Activated B cell treated with CpG ODN at 0.5 μM for 24 hours (primary cell): ENCODE data around the gene WDR70. TPM values are rescaled to one million over a fixed set of nuclear protein-coding genes. Genes with fewer than 3 reads are reported as not detected.

Experiments
- ATAC-seq: fragments of 200-7000 bp; cut with Tn5 transposase; one replicate; pipeline ENCODE4 v1.10.0; 2021; ENCODE audit warnings: low read depth, mild to moderate bottlenecking, moderate library complexity
- CTCF ChIA-PET: fragments of 350-600 bp; sonication (Branson Sonifier 250); formaldehyde crosslinking; loops from one replicate; lab custom pipeline; 2021; ENCODE audit warnings: antibody characterized with exemption; lab: Charles Lee
- POLR2A ChIA-PET: fragments of 350-600 bp; sonication (Branson Sonifier 250); formaldehyde crosslinking; loops from one replicate; lab custom pipeline; 2021; ENCODE audit warnings: antibody characterized with exemption; lab: Charles Lee
- DNase-seq: peaks from one replicate; pipeline ENCODE4 v3.0.0; 2022
- H3K27ac Mint-ChIP-seq: one replicate; pipeline ENCODE4 v1.8.0; 2020; ENCODE audit warnings: mixed read lengths
- H3K27me3 Mint-ChIP-seq: one replicate; pipeline ENCODE4 v1.8.0; 2021; ENCODE audit warnings: mixed read lengths
- H3K36me3 Mint-ChIP-seq: one replicate; pipeline ENCODE4 v1.8.0; 2021; ENCODE audit warnings: low read depth, mixed read lengths
- H3K4me1 Mint-ChIP-seq: one replicate; pipeline ENCODE4 v1.8.0; 2021; ENCODE audit warnings: mixed read lengths
- H3K4me3 Mint-ChIP-seq: one replicate; pipeline ENCODE4 v1.8.0; 2020; ENCODE audit warnings: mild to moderate bottlenecking, mixed read lengths
- H3K9me3 Mint-ChIP-seq: one replicate; pipeline ENCODE4 v1.8.0; 2020; ENCODE audit warnings: mixed read lengths
- CTCF ChIP-seq: fragments of 200-600 bp; IDR thresholded peaks from one replicate; pipeline ENCODE4 v1.8.0; 2022; ENCODE audit warnings: antibody characterized with exemption, mild to moderate bottlenecking
- intact Hi-C: fragments of 100-400 bp; cut with micrococcal nuclease; formaldehyde crosslinking; loops from one replicate; pipeline ENCODE4 v1.15.1; 2024
- total RNA-seq: library from RNA; stranded (reverse); gene quantifications from 2 replicates; pipeline ENCODE4 v1.2.3, GENCODE V29; 2022

The WDR70 gene
- total RNA-seq, 1 donor from 2014 or later = 58.6 TPM

- no peak for ATAC-seq
- CTCF ChIA-PET = no interaction called here
- no peaks in the 10 kb centered on the region for H3K9me3 Mint-ChIP-seq
Observed at GRCh38 chr5:37736397-37736796, 357.3 kb downstream of the WDR70 start.

GRCh38 chr5:37737326-37738056 lies 358.4 kb downstream of the WDR70 start:
- Mint-ChIP-seq H3K9me3 (no peaks in the 10 kb centered on the region), H3K27me3 (no peaks in the 10 kb centered on the region), H3K4me3 (no peak overlapping the region), H3K36me3 (peaks cover 57% of the 10 kb centered on the region), H3K27ac (no peak overlapping the region), H3K4me1 (no peaks in the 10 kb centered on the region)
- DNase-seq (no peak), ATAC-seq (no peak)
- ChIA-PET CTCF (no interaction called here), POLR2A (no interaction called here)
- intact Hi-C loops = no loop called here
- TF ChIP-seq CTCF = no peak

More at GRCh38 chr5:37736397-37736796, 357.3 kb downstream of the WDR70 start:
- H3K27ac Mint-ChIP-seq = no peak overlapping the region
- intact Hi-C loops = no loop called here
- no peak overlapping the region for H3K4me3 Mint-ChIP-seq
- TF ChIP-seq CTCF = no peak
- DNase-seq = no peak
- H3K4me1 Mint-ChIP-seq = no peaks in the 10 kb centered on the region
- POLR2A ChIA-PET = no interaction called here
- peaks cover 49% of the 10 kb centered on the region for H3K36me3 Mint-ChIP-seq
- H3K27me3 Mint-ChIP-seq = no peaks in the 10 kb centered on the region

- ChIA-PET CTCF (interaction anchor here (0.6 kb wide), 1 partner anchor 998 kb away, joined by 3 read pairs; no protein-coding TSS in a partner anchor), POLR2A (no interaction called here)
- Mint-ChIP-seq H3K4me3 (no peak overlapping the region), H3K27ac (no peak overlapping the region), H3K36me3 (peaks cover 59% of the 10 kb centered on the region), H3K9me3 (no peaks in the 10 kb centered on the region), H3K27me3 (no peaks in the 10 kb centered on the region), H3K4me1 (no peaks in the 10 kb centered on the region)
- DNase-seq (no peak), ATAC-seq (no peak)
- intact Hi-C loops = no loop called here
- no peak for TF ChIP-seq CTCF
Observed at GRCh38 chr5:37738057-37738691, 359.1 kb downstream of the WDR70 start.

GRCh38 chr5:37738865-37739488 lies 359.9 kb downstream of the WDR70 start:
- H3K27me3 Mint-ChIP-seq = no peaks in the 10 kb centered on the region
- H3K4me1 Mint-ChIP-seq = no peaks in the 10 kb centered on the region
- ATAC-seq = no peak
- DNase-seq = no peak
- ChIA-PET POLR2A (no interaction called here), CTCF (interaction anchor here (0.6 kb wide), 1 partner anchor 999 kb away, joined by 3 read pairs; no protein-coding TSS in a partner anchor)
- intact Hi-C loops = no loop called here
- TF ChIP-seq CTCF = no peak
- H3K36me3 Mint-ChIP-seq = peaks cover 61% of the 10 kb centered on the region
- H3K9me3 Mint-ChIP-seq = no peaks in the 10 kb centered on the region
- H3K27ac Mint-ChIP-seq = no peak overlapping the region
- no peak overlapping the region for H3K4me3 Mint-ChIP-seq

GRCh38 chr5:37739817-37740261 lies 360.7 kb downstream of the WDR70 start:
- no peak overlapping the region for H3K4me3 Mint-ChIP-seq
- DNase-seq (no peak), ATAC-seq (no peak)
- no peaks in the 10 kb centered on the region for H3K9me3 Mint-ChIP-seq
- intact Hi-C loops = no loop called here
- H3K4me1 Mint-ChIP-seq = no peaks in the 10 kb centered on the region
- no peaks in the 10 kb centered on the region for H3K27me3 Mint-ChIP-seq
- H3K36me3 Mint-ChIP-seq = peaks cover 65% of the 10 kb centered on the region
- ChIA-PET POLR2A (no interaction called here), CTCF (no interaction called here)
- H3K27ac Mint-ChIP-seq = no peak overlapping the region
- no peak for TF ChIP-seq CTCF
